ENCODE measurements around the gene LTA. TPM values are rescaled to one million over a fixed set of nuclear protein-coding genes. Genes with fewer than 3 reads are reported as not detected.

The LTA gene
- polyA plus RNA-seq, 1 donor (not counting 4 experiments of a cell fraction or from before 2014, with no cell fraction given): 0.04 TPM

GRCh38 chr6:31621991-31622390 is 49.9 kb downstream of the LTA start:
- Histone ChIP-seq H3K36me3 (ENCODE audit: control insufficient read depth in 2 of 2, extremely low read depth in 1 of 2, insufficient read depth in 2 of 2, low read length in 2 of 2) (peaks cover 31 to 46% of the 10 kb centered on the region in 2 experiments), H3K27me3 (ENCODE audit: control insufficient read depth, extremely low read depth, insufficient read depth, low read length) (no peaks in the 10 kb centered on the region), H2AFZ (ENCODE audit: control insufficient read depth, low read length) (no peak overlapping the region), H3K9ac (ENCODE audit: control insufficient read depth, extremely low read depth, insufficient read depth, low read length) (peak overlapping the region; percentile 94), H3K4me3 (ENCODE audit: control insufficient read depth in 2 of 3, extremely low read depth in 1 of 3, insufficient read depth in 2 of 3, low read depth in 1 of 3, low read length in 3 of 3) (peak overlapping the region; percentile 84 to 99 (median 88)), H3K4me2 (ENCODE audit: control insufficient read depth, extremely low read depth, insufficient read depth, low read depth, low read length) (peak overlapping the region; percentile 99), H3K9me1 (ENCODE audit: control insufficient read depth, extremely low read depth, insufficient read depth, low read length) (peaks cover 2% of the 10 kb centered on the region), H3K9me3 (ENCODE audit: control insufficient read depth, low read depth, low read length) (no peaks in the 10 kb centered on the region), H3K4me1 (ENCODE audit: control insufficient read depth, extremely low read depth, insufficient read depth, low read length) (peaks cover 14% of the 10 kb centered on the region), H3K27ac (ENCODE audit: control insufficient read depth, insufficient read depth, low read length) (peak overlapping the region; percentile 81), H3K79me2 (ENCODE audit: control insufficient read depth, insufficient read depth, low read length) (peaks cover 59% of the 10 kb centered on the region), H4K20me1 (ENCODE audit: control insufficient read depth, extremely low read depth, insufficient read depth, low read length) (peaks cover 26% of the 10 kb centered on the region)
- DNase-seq (ENCODE audit: low read depth, low spot score) (no peak), FAIRE-seq (no peak)
- TF ChIP-seq CTCF (optimal IDR thresholded peaks at IDR 0.05 in 1 of 3, IDR thresholded peaks at IDR 0.05 in 1 of 3, conservative IDR thresholded peaks at IDR 0.05 in 1 of 3; ENCODE audit: extremely low read depth in 1 of 3, insufficient read depth in 2 of 3, low read length in 3 of 3) (no peak), EZH2 (IDR thresholded peaks at IDR 0.05; ENCODE audit: low read length) (no peak)
- dilution Hi-C loops (cut with MboI; ENCODE audit: extremely low pct_ligation_motif_present, low sequenced_read_pairs): no loop called here

- H3K9ac ChIP-seq (ENCODE audit: control insufficient read depth, extremely low read depth, insufficient read depth, low read length): peak overlapping the region; percentile 94
- peaks cover 14% of the 10 kb centered on the region for H3K4me1 ChIP-seq (ENCODE audit: control insufficient read depth, extremely low read depth, insufficient read depth, low read length)
- H3K27ac ChIP-seq (ENCODE audit: control insufficient read depth, insufficient read depth, low read length): peak overlapping the region; percentile 81
- peaks cover 26% of the 10 kb centered on the region for H4K20me1 ChIP-seq (ENCODE audit: control insufficient read depth, extremely low read depth, insufficient read depth, low read length)
- DNase-seq (ENCODE audit: low read depth, low spot score): no peak
- dilution Hi-C loops (cut with MboI; ENCODE audit: extremely low pct_ligation_motif_present, low sequenced_read_pairs): no loop called here
- FAIRE-seq: no peak
- H3K4me3 ChIP-seq (ENCODE audit: control insufficient read depth in 2 of 3, extremely low read depth in 1 of 3, insufficient read depth in 2 of 3, low read depth in 1 of 3, low read length in 3 of 3): peak overlapping the region; percentile 84 to 99 (median 88)
- no peaks in the 10 kb centered on the region for H3K9me3 ChIP-seq (ENCODE audit: control insufficient read depth, low read depth, low read length)
- H3K79me2 ChIP-seq (ENCODE audit: control insufficient read depth, insufficient read depth, low read length): peaks cover 66% of the 10 kb centered on the region
- TF ChIP-seq EZH2 (IDR thresholded peaks at IDR 0.05; ENCODE audit: low read length) (no peak), CTCF (optimal IDR thresholded peaks at IDR 0.05 in 1 of 3, IDR thresholded peaks at IDR 0.05 in 1 of 3, conservative IDR thresholded peaks at IDR 0.05 in 1 of 3; ENCODE audit: extremely low read depth in 1 of 3, insufficient read depth in 2 of 3, low read length in 3 of 3) (no peak)
- H3K4me2 ChIP-seq (ENCODE audit: control insufficient read depth, extremely low read depth, insufficient read depth, low read depth, low read length): peak overlapping the region; percentile 99
- no peaks in the 10 kb centered on the region for H3K27me3 ChIP-seq (ENCODE audit: control insufficient read depth, extremely low read depth, insufficient read depth, low read length)
- peaks cover 2% of the 10 kb centered on the region for H3K9me1 ChIP-seq (ENCODE audit: control insufficient read depth, extremely low read depth, insufficient read depth, low read length)
- H2AFZ ChIP-seq (ENCODE audit: control insufficient read depth, low read length): no peak overlapping the region
- H3K36me3 ChIP-seq (ENCODE audit: control insufficient read depth in 2 of 2, extremely low read depth in 1 of 2, insufficient read depth in 2 of 2, low read length in 2 of 2): peaks cover 38 to 53% of the 10 kb centered on the region in 2 experiments
Observed at GRCh38 chr6:31622684-31623091, 50.6 kb downstream of the LTA start.

Small RNA genes lying within 50 kb of the gene (small RNA-seq; reads per million reads assigned to genes)
- 1.3 to 14.6 (median 10.0) reads per million in 3 experiments for gene SNORA38 (ENCODE audit: insufficient read length in 3 of 3, low read depth in 3 of 3, low replicate concordance in 1 of 3)
- gene SNORD117 (ENCODE audit: insufficient read length in 3 of 3, low read depth in 3 of 3, low replicate concordance in 1 of 3): 10.0 to 599 (median 576) reads per million in 3 experiments
- 0 reads per million in 3 experiments for gene SNORD84 (ENCODE audit: insufficient read length in 3 of 3, low read depth in 3 of 3, low replicate concordance in 1 of 3)
- 0 reads per million in 3 experiments for gene UQCRHP1 (ENCODE audit: insufficient read length in 3 of 3, low read depth in 3 of 3, low replicate concordance in 1 of 3)

Other genes starting within 250 kb of the LTA start
- 265 to 656 TPM (median 312 TPM) in 3 replicates for gene HLA-B, start 215.1 kb upstream of the LTA start, polyA plus RNA-seq
- 59.9 to 81.8 TPM (median 67.7 TPM) in 3 replicates for gene MICA, start 168.7 kb upstream of the LTA start, polyA plus RNA-seq
- 6.0 to 18.1 TPM (median 8.6 TPM) in 3 replicates for gene MICB, start 74.1 kb upstream of the LTA start, polyA plus RNA-seq
- not detected in 3 replicates for gene MCCD1, start 43.3 kb upstream of the LTA start, polyA plus RNA-seq
- 270 to 540 TPM (median 314 TPM) in 3 replicates for gene DDX39B, start 30.3 kb upstream of the LTA start, polyA plus RNA-seq
- gene ATP6V1G2, start 25.7 kb upstream of the LTA start, polyA plus RNA-seq: 0.46 to 1.3 TPM (median 0.94 TPM) in 3 replicates
- 4.8 to 8.9 TPM (median 7.2 TPM) in 3 replicates for gene NFKBIL1, start 24.7 kb upstream of the LTA start, polyA plus RNA-seq
- gene TNF, start 3.3 kb downstream of the LTA start, polyA plus RNA-seq: 0.54 to 2.3 TPM (median 0.88 TPM) in 3 replicates
- gene LTB, start 10.1 kb downstream of the LTA start, polyA plus RNA-seq: 0.09 TPM in 1 of 3 replicates, not detected in the others
- 0.18 TPM in 1 of 3 replicates, not detected in the others for gene LST1, start 14.0 kb downstream of the LTA start, polyA plus RNA-seq
- gene NCR3, start 20.7 kb downstream of the LTA start, polyA plus RNA-seq: not detected in 3 replicates
- not detected in 3 replicates for gene AIF1, start 42.9 kb downstream of the LTA start, polyA plus RNA-seq
- gene PRRC2A, start 48.4 kb downstream of the LTA start, polyA plus RNA-seq: 20.5 to 58.0 TPM (median 22.7 TPM) in 3 replicates
- gene BAG6, start 80.4 kb downstream of the LTA start, polyA plus RNA-seq: 49.9 to 120 TPM (median 60.6 TPM) in 3 replicates
- 1.4 to 2.6 TPM (median 2.3 TPM) in 3 replicates for gene APOM, start 83.6 kb downstream of the LTA start, polyA plus RNA-seq
- 7.9 to 10.0 TPM (median 8.3 TPM) in 3 replicates for gene C6orf47, start 88.5 kb downstream of the LTA start, polyA plus RNA-seq
- 7.9 to 11.4 TPM (median 10.0 TPM) in 3 replicates for gene GPANK1, start 92.7 kb downstream of the LTA start, polyA plus RNA-seq
- gene CSNK2B, start 93.8 kb downstream of the LTA start, polyA plus RNA-seq: 41.9 to 108 TPM (median 43.7 TPM) in 3 replicates
- gene LY6G5B, start 97.7 kb downstream of the LTA start, polyA plus RNA-seq: 3.6 to 5.2 TPM (median 4.1 TPM) in 3 replicates
- 0.58 to 0.95 TPM (median 0.61 TPM) in 3 replicates for gene LY6G5C, start 108.8 kb downstream of the LTA start, polyA plus RNA-seq
- gene ABHD16A, start 131.0 kb downstream of the LTA start, polyA plus RNA-seq: 20.9 to 28.2 TPM (median 21.8 TPM) in 3 replicates
- not detected in 3 replicates for gene LY6G6F, start 134.6 kb downstream of the LTA start, polyA plus RNA-seq
- 0.22 to 0.33 TPM in 2 of 3 replicates, not detected in the other for gene LY6G6D, start 143.1 kb downstream of the LTA start, polyA plus RNA-seq
- gene LY6G6C, start 149.5 kb downstream of the LTA start, polyA plus RNA-seq: 2.3 to 3.1 TPM (median 2.4 TPM) in 3 replicates
- gene MPIG6B, start 151.1 kb downstream of the LTA start, polyA plus RNA-seq: 0.06 to 0.21 TPM (median 0.10 TPM) in 3 replicates
- gene DDAH2, start 157.0 kb downstream of the LTA start, polyA plus RNA-seq: 3.0 to 6.7 TPM (median 3.1 TPM) in 3 replicates
- 759 to 873 TPM (median 832 TPM) in 3 replicates for gene CLIC1, start 164.2 kb downstream of the LTA start, polyA plus RNA-seq
- gene MSH5, start 167.7 kb downstream of the LTA start, polyA plus RNA-seq: 9.4 to 14.8 TPM (median 11.4 TPM) in 3 replicates
- gene SAPCD1, start 190.4 kb downstream of the LTA start, polyA plus RNA-seq: 1.1 to 2.1 TPM (median 1.7 TPM) in 3 replicates
- 0.32 to 0.47 TPM (median 0.33 TPM) in 3 replicates for gene VWA7, start 205.0 kb downstream of the LTA start, polyA plus RNA-seq
- 17.2 to 57.2 TPM (median 26.3 TPM) in 3 replicates for gene VARS1, start 223.5 kb downstream of the LTA start, polyA plus RNA-seq
- gene LSM2, start 234.7 kb downstream of the LTA start, polyA plus RNA-seq: 34.4 to 84.1 TPM (median 46.5 TPM) in 3 replicates
- 0.31 to 0.60 TPM (median 0.54 TPM) in 3 replicates for gene HSPA1L, start 243.0 kb downstream of the LTA start, polyA plus RNA-seq
- gene HSPA1A, start 243.3 kb downstream of the LTA start, polyA plus RNA-seq: 95.5 to 142 TPM (median 110 TPM) in 3 replicates

Measured in keratinocyte (primary cell).